GM12878 (cell line): ENCODE measurements around the gene PLEKHA6. TPM values are rescaled to one million over a fixed set of nuclear protein-coding genes. Genes with fewer than 3 reads are reported as not detected.

Experiments
- ATAC-seq: fragments of 200-7000 bp; cut with Tn5 transposase; 3 replicates; pipeline ENCODE4 v1.9.1; 2020; ENCODE audit warnings: mild to moderate bottlenecking, moderate library complexity
- BruUV-seq: library from RNA; stranded (reverse); fragments of 400-500 nt; replicated peaks from 2 replicates; lab custom pipeline; 2021; lab: Mats Ljungman, UMichigan
- CTCF ChIA-PET: fragments of 300-600 bp; sonication (Branson Sonifier 250); formaldehyde crosslinking; extraction: SDS; loops from one replicate; lab custom pipeline; 2021; ENCODE audit warnings: inconsistent platforms; lab: Yijun Ruan, JAX
- POLR2A ChIA-PET: fragments of 350-600 bp; formaldehyde crosslinking; extraction: SDS; loops from one replicate; lab custom pipeline; 2021; ENCODE audit warnings: inconsistent platforms; lab: Charles Lee
- RAD21 ChIA-PET: fragments of 300-600 bp; sonication (Branson Sonifier 250); formaldehyde crosslinking; loops from one replicate; lab custom pipeline; 2023; ENCODE audit warnings: antibody characterized with exemption; ENCODE audit not compliant: unreplicated experiment; lab: Charles Lee
- SMC1A ChIA-PET: fragments of 300-600 bp; sonication (Branson Sonifier 250); formaldehyde crosslinking; loops from one replicate; lab custom pipeline; 2023; ENCODE audit not compliant: unreplicated experiment, uncharacterized antibody; lab: Charles Lee
- DNase-seq: peaks from one replicate; pipeline ENCODE4 v3.0.0-alpha.2; 2011; ENCODE audit warnings: low read depth, low spot score
- FAIRE-seq: peaks from 3 replicates; lab custom pipeline; 2011; peaks lifted over from hg19 to GRCh38; lab: Jason Lieb, UNC
- H2AFZ ChIP-seq: 2 replicates; pipeline ENCODE4 v1.6.0; 2011; ENCODE audit warnings: low read depth, low read length, control low read depth; ENCODE audit not compliant: control insufficient read depth
- H3K27ac ChIP-seq: 2 replicates; pipeline ENCODE4 v1.5.1; 2011; ENCODE audit warnings: control low read depth; ENCODE audit not compliant: control insufficient read depth, insufficient read depth
- H3K27me3 ChIP-seq, 2 experiments: replicated peaks in 1 of 2; 2 replicates each; pipeline versions ENCODE4 v1.6.0 to v1.6.1; 2011; ENCODE audit warnings: low read length in 1 of 2; ENCODE audit not compliant: control insufficient read depth in 2 of 2, insufficient read depth in 2 of 2
- H3K36me3 ChIP-seq, 2 experiments: 2 replicates each; pipeline ENCODE4 v1.5.1; 2011; ENCODE audit warnings: low read length in 1 of 2; ENCODE audit not compliant: control insufficient read depth in 2 of 2, insufficient read depth in 2 of 2
- H3K4me1 ChIP-seq: 2 replicates; pipeline ENCODE4 v1.6.1; 2011; ENCODE audit warnings: mild to moderate bottlenecking, low read length, moderate library complexity, mixed read lengths; ENCODE audit not compliant: control insufficient read depth, insufficient read depth
- H3K4me2 ChIP-seq: 2 replicates; pipeline ENCODE4 v1.6.0; 2011; ENCODE audit warnings: control low read depth; ENCODE audit not compliant: control insufficient read depth, insufficient read depth
- H3K4me3 ChIP-seq: fragments of 200-600 bp; sonication (generic); 2 replicates; pipeline ENCODE4 v1.5.1; 2016
- H3K79me2 ChIP-seq: 2 replicates; pipeline ENCODE4 v1.6.0; 2011; ENCODE audit warnings: low read length; ENCODE audit not compliant: control insufficient read depth, insufficient read depth
- H3K9ac ChIP-seq: 2 replicates; pipeline ENCODE4 v1.8.0; 2011; ENCODE audit warnings: low read length, control low read depth, mixed read lengths; ENCODE audit not compliant: control insufficient read depth, insufficient read depth
- H3K9me3 ChIP-seq: replicated peaks from 3 replicates; pipeline ENCODE4 v1.5.1; 2011; ENCODE audit warnings: mild to moderate bottlenecking, low read length; ENCODE audit not compliant: control insufficient read depth, insufficient read depth
- H4K20me1 ChIP-seq: 2 replicates; pipeline ENCODE4 v1.6.0; 2011; ENCODE audit not compliant: control insufficient read depth, insufficient read depth
- CBX3 ChIP-seq: fragments of 200-600 bp; sonication (generic); IDR thresholded peaks from 2 replicates; pipeline ENCODE4 v1.6.1; 2016; ENCODE audit warnings: low read depth, borderline replicate concordance
- CHD1 ChIP-seq: IDR thresholded peaks from 2 replicates; pipeline ENCODE4 v1.6.1; 2012; ENCODE audit warnings: low read depth, low read length, improper control_type of control experiment
- CHD2 ChIP-seq: IDR thresholded peaks from 2 replicates; pipeline ENCODE4 v1.6.1; 2011; ENCODE audit warnings: low read depth, low read length, improper control_type of control experiment, borderline replicate concordance
- CREB1 ChIP-seq: IDR thresholded peaks from 2 replicates; pipeline ENCODE4 v1.6.1; 2012; ENCODE audit warnings: low read depth, mild to moderate bottlenecking, inconsistent platforms
- KAT2A ChIP-seq: conservative IDR thresholded peaks from 2 replicates; pipeline ENCODE4 v1.6.1; 2011; ENCODE audit warnings: low read depth, low read length; ENCODE audit not compliant: control insufficient read depth
- MTA2 ChIP-seq: fragments of 450-650 bp; IDR thresholded peaks from 2 replicates; pipeline ENCODE4 v1.6.1; 2016; ENCODE audit warnings: low read depth, mild to moderate bottlenecking, moderate library complexity
- NBN ChIP-seq: fragments of 450-650 bp; IDR thresholded peaks from 2 replicates; pipeline ENCODE4 v1.6.1; 2016
- PAX5 ChIP-seq: IDR thresholded peaks from 2 replicates; pipeline ENCODE4 v1.6.1; 2011; ENCODE audit warnings: low read depth, low read length, borderline replicate concordance
- PKNOX1 ChIP-seq: fragments of 450-650 bp; IDR thresholded peaks from 2 replicates; pipeline ENCODE4 v1.6.1; 2016; ENCODE audit warnings: mild to moderate bottlenecking
- REST ChIP-seq: IDR thresholded peaks from 2 replicates; pipeline ENCODE4 v1.6.1; 2012; ENCODE audit warnings: mild to moderate bottlenecking, low read depth, low read length
- RUNX3 ChIP-seq: IDR thresholded peaks from 2 replicates; pipeline ENCODE4 v1.6.1; 2012; ENCODE audit warnings: low read length, inconsistent platforms
- SMAD1 ChIP-seq: fragments of 450-650 bp; IDR thresholded peaks from 2 replicates; pipeline ENCODE4 v1.6.1; 2018; ENCODE audit warnings: mild to moderate bottlenecking, low read depth; ENCODE audit not compliant: partially characterized antibody
- SP1 ChIP-seq: IDR thresholded peaks from one replicate; pipeline ENCODE4 v1.6.1; 2011; ENCODE audit warnings: low read depth, low read length
- STAT3 ChIP-seq: IDR thresholded peaks from 2 replicates; pipeline ENCODE4 v1.6.1; 2011; ENCODE audit warnings: low read depth, low read length, improper control_type of control experiment
- ZNF24 ChIP-seq: fragments of 450-650 bp; IDR thresholded peaks from 2 replicates; pipeline ENCODE4 v1.6.1; 2017; ENCODE audit warnings: antibody characterized with exemption, mild to moderate bottlenecking
- WGBS: methylation state at CpG from one replicate; pipeline ENCODE4 v1.1.6; 2016; ENCODE audit warnings: low lambda C conversion rate; ENCODE audit not compliant: insufficient replicate concordance, insufficient coverage; ENCODE audit errors: missing lambda C conversion rate; 5-methylcytosine and 5-hydroxymethylcytosine counted together
- in situ Hi-C: fragments of 300-500 bp; cut with MboI; formaldehyde crosslinking; loops from 9 replicates; pipeline ENCODE4 v1.14.3; 2018; ENCODE audit warnings: mixed read lengths
- intact Hi-C: fragments of 100-400 bp; cut with micrococcal nuclease; formaldehyde crosslinking; loops from one replicate; pipeline ENCODE4 v1.14.2; 2022; ENCODE audit not compliant: unreplicated experiment
- polyA plus RNA-seq, 11 experiments: library from polyadenylated mRNA; depleted of rRNA in 4 of 11; unstranded in 6 of 11; stranded (reverse) in 5 of 11; fragments of >200 nt; fragmentation: Nextera tagmentation in 4 of 11; fragmentation: Illumina TruSeq in 1 of 11; extraction: Ambion mirVana in 4 of 11; extraction: Trizol in 1 of 11; gene quantifications; 1 replicate in 1 of 11; 2 replicates in 10 of 11; pipeline versions ENCODE4 v1.2.1 to v1.2.3, GENCODE V29; 2011 to 2016; ENCODE audit warnings: inconsistent platforms in 2 of 11, missing spikeins in 2 of 11, low read depth in 1 of 11
- total RNA-seq, 4 experiments: library from RNA; depleted of rRNA in 3 of 4; stranded (reverse); fragments of >200 nt in 3 of 4; fragmentation: Illumina TruSeq in 1 of 4; extraction: Trizol in 1 of 4; gene quantifications; 2 replicates each; pipeline versions ENCODE4 v1.2.1 to v1.2.3, GENCODE V29; 2013 to 2021
- TF ChIP-seq, protein P1 (sequence below): IDR thresholded peaks from 2 replicates; pipeline ENCODE4 v1.6.1; 2011; ENCODE audit warnings: mild to moderate bottlenecking, low read depth, low read length, moderate library complexity; ENCODE audit not compliant: insufficient replicate concordance
- TF ChIP-seq, protein P2 (sequence below): IDR thresholded peaks from 2 replicates; pipeline ENCODE4 v1.6.1; 2012; ENCODE audit warnings: low read depth, low read length, improper control_type of control experiment

PLEKHA6 gene
- total and polyA plus RNA-seq, 10 of the 15 experiments (the other 5 are each of a cell fraction or from before 2014, with no cell fraction given): 0.04 to 0.81 (median 0.19) TPM; not detected in 4

DNA sequence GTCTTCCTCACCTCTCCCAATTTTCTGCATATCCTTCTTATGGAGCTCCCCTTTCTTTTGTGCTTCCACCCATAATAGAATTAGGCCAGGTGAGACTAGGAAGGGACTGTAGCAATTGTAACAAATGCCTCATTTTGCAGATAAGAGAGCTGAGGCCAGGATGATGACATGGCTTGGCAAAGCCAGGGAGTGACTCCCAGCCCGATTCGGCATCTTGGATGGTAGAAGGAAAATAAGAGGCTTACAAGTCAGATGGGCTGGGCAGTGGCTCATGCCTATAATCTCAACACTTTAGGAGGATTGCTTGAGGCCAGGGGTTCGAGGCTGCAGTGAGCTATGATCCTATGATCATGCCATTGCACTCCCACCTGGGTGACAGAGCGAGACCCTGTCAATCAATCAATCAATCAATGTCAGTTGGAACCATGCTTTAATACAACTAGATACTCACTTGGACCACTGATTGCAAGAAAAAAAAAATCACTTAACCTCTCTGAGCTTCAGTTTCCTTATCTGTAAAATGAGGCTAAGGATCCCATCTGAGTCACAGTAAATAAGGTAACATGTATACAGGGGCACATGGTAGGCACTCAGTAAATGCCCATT lies 51.6 kb downstream of the PLEKHA6 start:
- Histone ChIP-seq H3K36me3 (no peaks in the 10 kb centered on the region), H2AFZ (no peak overlapping the region), H3K4me1 (no peaks in the 10 kb centered on the region), H3K27ac (no peak overlapping the region), H3K9me3 (no peaks in the 10 kb centered on the region), H3K27me3 (peaks cover 2 to 5% of the 10 kb centered on the region in 2 experiments; a peak in 3 of 4 replicates), H3K4me3 (no peak overlapping the region), H3K9ac (no peak overlapping the region), H3K4me2 (no peak overlapping the region), H4K20me1 (no peaks in the 10 kb centered on the region), H3K79me2 (no peaks in the 10 kb centered on the region)
- in situ Hi-C loops: no loop called here
- DNase-seq (no peak), FAIRE-seq (no peak), ATAC-seq (no peak)
- ChIA-PET POLR2A (no interaction called here), RAD21 (interaction anchor here (1.3 kb wide), 1 partner anchor 91 kb away, joined by 3 read pairs; no protein-coding TSS in a partner anchor), CTCF (interaction anchor here (0.6 to 1.9 kb wide), 5 partner anchors 13 to 637 kb away, joined by 3 to 6 read pairs (median 4); no protein-coding TSS in a partner anchor), SMC1A (interaction anchor here (0.6 to 1.0 kb wide), 2 partner anchors 15 to 23 kb away, joined by 3 read pairs; no protein-coding TSS in a partner anchor)
- no TSS peak for BruUV-seq
- WGBS: 46% methylated on average over 4 of the region's 4 CpGs
- intact Hi-C loops: no loop called here
- no peak for TF ChIP-seq REST
- TF ChIP-seq, protein P1, sequence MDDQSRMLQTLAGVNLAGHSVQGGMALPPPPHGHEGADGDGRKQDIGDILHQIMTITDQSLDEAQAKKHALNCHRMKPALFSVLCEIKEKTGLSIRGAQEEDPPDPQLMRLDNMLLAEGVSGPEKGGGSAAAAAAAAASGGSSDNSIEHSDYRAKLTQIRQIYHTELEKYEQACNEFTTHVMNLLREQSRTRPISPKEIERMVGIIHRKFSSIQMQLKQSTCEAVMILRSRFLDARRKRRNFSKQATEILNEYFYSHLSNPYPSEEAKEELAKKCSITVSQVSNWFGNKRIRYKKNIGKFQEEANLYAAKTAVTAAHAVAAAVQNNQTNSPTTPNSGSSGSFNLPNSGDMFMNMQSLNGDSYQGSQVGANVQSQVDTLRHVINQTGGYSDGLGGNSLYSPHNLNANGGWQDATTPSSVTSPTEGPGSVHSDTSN: no peak
- TF ChIP-seq NBN: no peak
- TF ChIP-seq CBX3: no peak
- no peak for TF ChIP-seq CHD1
- TF ChIP-seq ZNF24: no peak
- no peak for TF ChIP-seq MTA2
- no peak for TF ChIP-seq RUNX3
- TF ChIP-seq STAT3: no peak
- TF ChIP-seq KAT2A: no peak
- no peak for TF ChIP-seq PAX5
- no peak for TF ChIP-seq SMAD1
- TF ChIP-seq, protein P2, sequence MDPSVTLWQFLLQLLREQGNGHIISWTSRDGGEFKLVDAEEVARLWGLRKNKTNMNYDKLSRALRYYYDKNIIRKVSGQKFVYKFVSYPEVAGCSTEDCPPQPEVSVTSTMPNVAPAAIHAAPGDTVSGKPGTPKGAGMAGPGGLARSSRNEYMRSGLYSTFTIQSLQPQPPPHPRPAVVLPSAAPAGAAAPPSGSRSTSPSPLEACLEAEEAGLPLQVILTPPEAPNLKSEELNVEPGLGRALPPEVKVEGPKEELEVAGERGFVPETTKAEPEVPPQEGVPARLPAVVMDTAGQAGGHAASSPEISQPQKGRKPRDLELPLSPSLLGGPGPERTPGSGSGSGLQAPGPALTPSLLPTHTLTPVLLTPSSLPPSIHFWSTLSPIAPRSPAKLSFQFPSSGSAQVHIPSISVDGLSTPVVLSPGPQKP: no peak
- TF ChIP-seq CHD2: no peak
- no peak for TF ChIP-seq PKNOX1
- TF ChIP-seq CREB1: no peak
- TF ChIP-seq SP1: no peak
